ENCODE data around the gene ORM1.

Gene ORM1

DNA sequence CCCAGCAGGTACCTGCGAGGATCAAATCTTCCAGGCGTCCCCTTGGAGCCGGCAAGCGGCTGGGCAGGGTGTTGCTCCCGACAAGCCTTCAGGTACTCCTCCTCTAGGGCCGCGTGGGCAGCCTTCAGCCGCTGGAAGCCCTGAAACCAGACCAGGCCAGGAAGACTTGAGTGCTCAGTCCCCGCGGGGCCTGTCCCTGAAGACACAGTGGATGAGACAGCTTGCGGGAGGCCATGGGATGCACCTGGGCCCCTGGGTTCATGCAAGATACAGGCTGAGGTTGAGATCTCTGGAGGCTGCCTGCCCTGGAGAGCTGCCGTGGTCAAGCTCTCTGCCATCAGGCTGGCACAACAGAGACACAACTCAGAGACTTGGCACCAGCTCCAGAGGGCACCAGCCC lies 39.5 kb downstream of the ORM1 start:
- DNase-seq (ENCODE audit: extremely low read depth in 1 of 2, low read depth in 1 of 2), result no peak

DNA sequence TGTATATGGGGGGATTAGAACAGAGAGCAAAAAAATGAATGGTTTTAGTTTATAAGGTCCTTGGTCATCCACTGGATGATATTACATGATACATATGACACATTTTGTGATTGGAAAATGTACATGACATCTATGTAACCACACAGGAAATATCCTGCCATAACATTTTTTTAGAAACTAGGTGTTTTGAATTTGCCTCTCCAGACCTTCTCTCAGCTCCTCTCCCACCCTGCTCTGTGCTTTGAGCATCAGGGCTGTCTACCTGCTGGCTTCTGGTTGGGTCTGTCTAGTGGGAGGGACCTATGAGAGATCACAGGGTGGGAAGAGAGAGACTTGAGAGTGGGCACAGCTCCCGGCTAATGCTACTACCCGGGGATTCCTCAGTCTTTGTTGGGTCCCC lies 40.5 kb downstream of the ORM1 start:
- no peak for DNase-seq (ENCODE audit: extremely low read depth in 1 of 2, low read depth in 1 of 2)

GRCh38 chr9:114364134-114365041 lies 41.5 kb downstream of the ORM1 start:
- no peak for DNase-seq (ENCODE audit: extremely low read depth in 1 of 2, low read depth in 1 of 2)

DNA sequence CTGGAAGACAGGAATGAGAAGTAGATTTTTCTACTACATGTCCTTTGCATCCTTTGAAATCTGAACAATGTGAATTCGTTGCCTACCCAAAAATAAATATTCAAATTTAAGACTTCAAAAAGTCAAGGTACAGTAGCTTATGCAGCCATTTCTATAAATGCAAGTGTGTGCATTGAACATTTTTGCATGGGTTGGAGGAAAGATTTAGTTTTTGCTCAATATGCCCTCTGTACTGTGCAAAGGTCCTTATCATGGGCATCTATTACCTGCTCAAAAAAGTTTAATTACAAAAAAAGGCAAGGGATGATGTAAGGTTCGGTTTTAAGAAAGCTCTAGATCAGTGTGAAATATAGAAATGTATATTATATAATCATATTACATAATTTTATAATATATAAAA lies 42.3 kb downstream of the ORM1 start:
- no peak for DNase-seq (ENCODE audit: extremely low read depth in 1 of 2, low read depth in 1 of 2)

DNA sequence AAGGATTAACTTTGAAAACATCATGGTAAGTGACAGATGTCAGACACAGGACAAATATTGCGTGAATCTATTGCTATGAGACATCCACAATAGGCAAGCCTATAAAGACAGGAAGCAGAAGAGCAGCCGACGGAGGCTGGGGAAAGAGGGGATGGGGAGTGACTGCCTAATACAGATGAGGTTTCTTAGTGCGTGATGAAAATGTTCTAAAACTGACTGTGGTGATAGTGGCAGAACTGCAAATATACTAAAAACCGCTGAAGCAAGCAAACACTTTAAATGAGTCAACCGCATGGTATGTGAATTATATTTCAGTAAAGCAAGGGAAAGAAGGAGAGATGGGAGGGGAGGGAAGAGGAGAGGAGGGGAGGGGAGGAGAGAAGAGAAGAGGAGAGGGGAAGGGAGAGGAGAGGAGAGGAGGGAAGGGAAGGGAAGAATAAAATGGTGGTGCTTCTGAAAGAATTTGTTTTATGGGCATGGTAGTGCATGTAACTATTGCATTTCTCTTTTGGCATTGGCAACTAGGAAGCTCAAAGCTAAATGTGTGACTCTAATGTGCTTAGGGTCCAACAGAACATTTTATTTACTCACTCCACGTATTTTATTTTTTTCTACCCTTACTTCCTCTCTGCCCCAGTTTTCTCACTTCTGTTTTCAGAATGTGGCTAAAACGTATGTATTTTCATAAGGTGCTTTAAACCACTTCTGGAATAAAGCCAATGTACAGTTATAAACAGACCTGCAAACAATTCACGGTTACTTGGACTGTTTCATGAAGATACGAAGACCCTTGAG lies 43.6 kb downstream of the ORM1 start:
- DNase-seq (ENCODE audit: extremely low read depth in 1 of 2, low read depth in 1 of 2), result no peak

DNA sequence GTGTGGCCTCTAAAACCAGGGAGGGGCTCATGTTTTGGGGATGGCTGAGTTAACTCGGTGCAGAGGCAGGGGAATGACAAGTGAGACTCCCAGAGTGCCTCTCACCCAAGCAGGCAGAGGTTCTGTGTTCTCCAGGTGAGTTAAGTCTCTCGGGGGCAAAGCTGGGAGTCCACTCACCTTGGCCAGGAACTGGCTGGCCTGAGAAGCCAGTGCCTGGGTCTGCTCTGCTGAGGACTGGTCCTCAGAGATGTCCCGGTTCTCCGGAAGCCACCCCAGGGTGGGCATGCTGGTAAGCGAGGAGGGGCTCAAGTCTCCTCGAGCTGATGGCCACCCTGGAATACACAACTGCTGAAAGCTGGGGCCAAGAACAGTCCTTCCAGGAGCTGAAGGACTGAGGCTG lies 44.5 kb downstream of the ORM1 start:
- no peak for DNase-seq (ENCODE audit: extremely low read depth in 1 of 2, low read depth in 1 of 2)

DNA sequence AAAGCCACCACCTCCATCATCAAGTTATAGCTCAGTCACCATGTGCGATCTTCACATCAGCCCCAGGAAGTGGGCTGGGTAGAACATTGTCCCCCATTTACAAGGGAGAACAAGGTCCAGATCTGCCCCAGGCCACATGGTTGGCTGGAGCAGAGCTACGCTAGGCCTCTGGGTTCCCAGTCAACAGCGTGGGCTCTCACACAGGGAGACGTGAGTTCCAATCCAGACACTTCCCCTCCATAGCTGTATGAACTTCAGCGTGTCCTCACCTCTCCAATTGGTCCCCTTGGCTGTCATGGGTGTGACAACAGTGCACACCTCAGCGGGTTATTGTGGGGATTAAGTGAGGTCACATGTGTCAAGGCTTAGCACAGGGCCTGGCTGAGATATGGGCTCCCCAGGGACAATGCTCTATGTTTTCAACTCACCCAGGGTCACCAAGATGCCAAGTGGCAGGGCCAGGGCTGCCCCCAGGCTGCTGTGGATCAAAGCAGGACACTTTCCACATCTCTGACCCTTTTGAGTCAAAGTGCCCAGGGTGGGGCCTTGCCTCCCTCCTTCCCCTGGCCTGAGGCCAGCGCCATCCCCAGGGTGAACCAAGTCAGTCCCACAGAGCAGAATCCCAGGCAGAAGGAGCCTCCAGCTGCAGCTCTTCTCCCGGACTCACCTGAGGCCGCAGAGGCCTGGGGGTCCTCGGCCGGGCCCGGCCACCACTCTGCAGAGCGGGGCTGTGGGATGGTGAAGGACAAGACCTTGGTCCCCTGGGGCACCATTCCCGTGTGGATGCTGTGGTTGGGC lies 45.1 kb downstream of the ORM1 start:
- DNase-seq (ENCODE audit: extremely low read depth in 1 of 2, low read depth in 1 of 2), result no peak

DNA sequence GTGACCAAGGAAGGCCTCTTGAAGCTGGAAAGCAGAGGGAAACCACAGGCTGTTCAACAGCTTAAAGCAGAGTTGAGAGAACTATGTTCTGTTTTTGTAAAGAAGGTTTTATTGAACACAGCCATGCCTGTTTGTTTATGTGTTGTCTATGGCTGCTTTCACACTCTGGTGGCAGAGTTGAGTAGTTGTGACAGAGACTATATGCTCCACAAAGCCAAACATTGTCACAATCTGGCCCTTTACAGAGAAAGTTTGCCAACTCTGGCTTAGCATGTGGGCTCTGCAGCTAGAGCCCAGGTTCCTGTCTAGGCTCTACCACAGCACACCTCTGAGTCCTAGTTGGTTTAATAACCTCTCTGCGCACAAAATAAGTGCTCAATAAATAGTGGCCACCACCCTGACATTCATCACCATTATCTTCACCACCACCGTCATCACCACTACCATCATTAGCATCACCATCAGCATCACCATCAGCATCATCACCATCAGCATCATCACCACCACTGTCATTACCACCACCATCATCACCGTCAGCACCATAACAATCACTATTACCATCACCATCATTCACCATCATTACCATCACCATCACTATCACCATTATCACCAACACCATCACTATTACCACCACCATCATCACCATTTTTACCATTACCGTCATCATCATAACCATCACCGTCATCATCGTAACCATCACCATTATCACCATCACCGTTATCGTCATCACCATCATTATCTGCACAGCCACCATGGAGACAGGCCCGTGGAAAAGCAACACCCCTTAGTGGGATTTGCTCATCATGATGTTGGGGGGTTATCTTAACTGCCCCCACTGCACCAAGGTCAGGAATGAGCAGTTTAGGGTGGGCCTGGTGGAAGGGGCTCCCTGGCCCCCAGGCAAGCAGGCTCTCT lies 46.6 kb downstream of the ORM1 start:
- no peak for DNase-seq (ENCODE audit: extremely low read depth in 1 of 2, low read depth in 1 of 2)

- no peak for DNase-seq (ENCODE audit: extremely low read depth in 1 of 2, low read depth in 1 of 2)
Measured at GRCh38 chr9:114370251-114370967, 47.5 kb downstream of the ORM1 start.

DNA sequence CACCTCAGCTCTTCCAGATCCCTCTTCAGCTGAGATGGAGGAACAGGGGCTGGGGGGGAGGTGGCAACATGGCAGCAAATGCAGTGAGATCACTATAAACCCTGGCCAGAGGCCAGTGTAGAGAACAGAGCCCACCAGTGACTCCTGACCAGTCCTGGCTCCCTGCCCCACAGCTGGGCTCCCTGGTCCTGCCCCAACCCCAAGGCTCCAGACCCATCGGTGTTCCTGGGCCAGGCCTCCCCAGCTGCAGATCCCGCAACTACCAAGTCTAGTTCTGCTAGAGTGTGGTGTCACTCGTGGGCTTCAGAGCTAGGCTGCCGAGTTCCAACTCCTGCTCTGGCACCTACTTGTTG lies 48.0 kb downstream of the ORM1 start:
- no peak for DNase-seq (ENCODE audit: extremely low read depth in 1 of 2, low read depth in 1 of 2)

DNA sequence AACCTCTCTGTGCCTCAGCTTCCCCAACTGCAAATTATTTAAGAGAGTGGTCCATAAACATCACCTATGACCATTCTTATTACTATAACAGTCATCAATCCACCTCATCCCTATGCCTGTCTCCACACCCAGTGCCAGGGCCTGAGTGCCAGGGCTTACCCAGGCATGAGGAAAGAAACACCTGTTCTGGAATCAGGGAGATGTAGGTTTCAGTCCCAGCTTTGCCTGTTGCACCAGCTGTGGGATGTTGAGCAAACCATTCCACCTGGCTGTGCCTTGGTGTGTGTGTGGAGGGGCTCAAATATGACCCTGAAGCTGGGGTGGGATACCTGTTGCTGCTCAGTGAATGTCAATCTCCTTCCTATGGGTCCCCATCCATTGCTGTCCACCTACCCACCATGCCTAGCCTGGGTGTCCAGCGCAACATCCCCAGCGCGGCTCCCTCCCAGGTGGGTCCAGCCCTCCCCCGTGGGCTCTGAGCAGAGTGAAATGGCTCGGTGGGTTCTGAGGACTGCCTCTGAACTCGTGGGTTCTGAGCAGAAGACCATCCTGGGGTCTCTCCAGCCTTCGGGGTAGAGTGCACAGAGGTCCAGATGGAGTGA lies 48.5 kb downstream of the ORM1 start:
- DNase-seq (ENCODE audit: extremely low read depth in 1 of 2, low read depth in 1 of 2), result no peak

GRCh38 chr9:114371973-114372917 lies 49.3 kb downstream of the ORM1 start:
- DNase-seq (ENCODE audit: extremely low read depth in 1 of 2, low read depth in 1 of 2), result no peak

GRCh38 chr9:114372921-114373448 lies 50.1 kb downstream of the ORM1 start:
- DNase-seq (ENCODE audit: extremely low read depth in 1 of 2, low read depth in 1 of 2), result peak; percentile 69 to 87

DNA sequence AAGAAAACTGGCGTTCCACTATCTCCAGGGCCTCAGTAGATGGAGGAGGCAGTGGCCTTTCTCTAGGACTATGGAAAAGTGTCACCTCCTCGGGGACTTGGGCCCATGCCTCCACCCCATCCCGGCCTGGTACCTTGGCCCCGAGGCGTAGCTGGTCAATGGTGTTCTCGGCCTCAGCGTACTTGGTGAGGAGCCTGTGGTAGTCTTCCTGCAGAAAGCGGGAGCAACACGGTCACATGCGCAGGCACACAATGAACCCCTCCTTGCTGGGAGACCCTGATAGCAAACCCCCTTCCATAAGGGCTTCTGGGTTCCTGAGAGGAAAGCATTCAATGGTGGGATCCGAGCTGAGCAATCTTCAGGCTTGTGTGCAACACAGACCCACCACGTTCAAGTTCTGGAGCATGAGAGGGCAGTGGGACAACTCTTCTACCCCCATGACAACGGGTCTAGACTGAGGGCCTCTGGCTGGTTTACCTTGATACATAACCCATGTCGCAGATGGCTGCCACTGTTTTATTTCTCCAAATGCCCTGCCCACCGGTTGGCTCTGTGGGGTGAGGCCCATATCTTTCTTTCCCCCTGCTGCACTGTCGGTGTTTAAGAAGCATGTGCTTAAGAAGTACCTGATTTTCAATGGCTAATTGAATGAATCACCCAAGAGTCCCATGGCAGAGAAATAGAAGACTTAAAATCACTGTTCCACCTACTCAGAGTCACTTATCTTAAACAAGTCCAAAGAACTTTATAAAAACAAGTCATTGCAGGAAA lies 51.2 kb downstream of the ORM1 start:
- no peak for DNase-seq (ENCODE audit: extremely low read depth in 1 of 2, low read depth in 1 of 2)

DNA sequence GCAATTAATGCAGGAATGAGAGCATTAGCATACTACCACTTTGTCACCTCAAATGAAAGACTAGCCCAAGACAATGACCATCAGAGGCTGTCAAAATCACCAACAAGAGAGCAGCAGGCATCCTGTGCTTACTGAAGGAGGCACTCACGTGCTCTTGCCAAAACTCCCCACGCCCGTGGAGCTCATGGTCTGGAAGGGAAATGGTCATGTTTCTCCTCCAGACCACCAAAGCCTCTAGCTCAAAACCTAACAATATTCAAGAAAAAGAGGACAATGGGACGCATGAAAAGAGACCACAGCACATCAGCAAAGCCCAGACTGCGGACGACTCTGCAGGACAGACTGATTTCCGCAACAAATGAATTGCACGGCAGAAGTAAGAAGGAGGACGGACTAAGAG lies 52.0 kb downstream of the ORM1 start:
- no peak for DNase-seq (ENCODE audit: extremely low read depth in 1 of 2, low read depth in 1 of 2)

GRCh38 chr9:114375386-114376175 lies 52.7 kb downstream of the ORM1 start:
- no peak for DNase-seq (ENCODE audit: extremely low read depth in 1 of 2, low read depth in 1 of 2)
